ENCODE data around the gene POMGNT2.
"Not testable (repeated sequence)": the region's sequence is repeated elsewhere in the genome, so short reads cannot be mapped to it uniquely, and the experiment has no call there.

POMGNT2 gene

DNA sequence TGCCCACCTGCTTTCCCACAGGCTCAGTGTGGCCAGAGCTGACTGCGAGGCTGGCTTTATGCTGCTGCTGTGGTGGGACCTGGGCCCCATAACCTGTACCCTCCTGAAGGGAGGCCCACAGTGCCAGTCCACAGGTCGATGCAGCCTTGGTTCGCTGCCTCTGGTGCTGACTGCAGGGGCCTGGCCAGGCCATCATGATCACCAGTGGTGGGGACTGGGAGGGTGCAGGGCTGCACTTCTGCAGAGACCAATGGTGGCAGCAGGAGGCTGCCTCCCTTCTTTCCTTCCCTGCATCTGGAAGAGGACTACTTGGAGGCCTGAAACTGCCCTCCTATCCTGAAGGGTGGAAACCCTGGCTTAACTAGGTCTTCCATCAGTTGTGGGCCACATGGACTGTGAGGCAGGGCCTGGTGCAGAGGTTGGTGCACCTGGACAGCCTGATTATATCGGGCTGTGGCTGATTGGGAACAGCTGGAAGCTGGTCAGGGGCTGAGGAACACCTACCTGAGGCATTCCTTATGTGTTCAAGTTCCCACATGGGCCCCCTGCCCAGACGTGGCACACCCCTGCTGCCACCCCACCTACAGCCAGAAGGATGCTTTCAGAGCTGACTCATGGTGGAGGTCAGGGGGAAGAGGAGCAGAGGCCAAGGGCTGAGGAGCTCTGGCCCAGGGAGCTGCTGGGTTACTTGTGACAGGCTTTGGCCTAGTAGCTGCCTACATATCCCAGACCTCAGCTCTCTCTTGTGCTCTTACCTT lies 29.8 kb downstream of the POMGNT2 start:
- no peak for DNase-seq

DNA sequence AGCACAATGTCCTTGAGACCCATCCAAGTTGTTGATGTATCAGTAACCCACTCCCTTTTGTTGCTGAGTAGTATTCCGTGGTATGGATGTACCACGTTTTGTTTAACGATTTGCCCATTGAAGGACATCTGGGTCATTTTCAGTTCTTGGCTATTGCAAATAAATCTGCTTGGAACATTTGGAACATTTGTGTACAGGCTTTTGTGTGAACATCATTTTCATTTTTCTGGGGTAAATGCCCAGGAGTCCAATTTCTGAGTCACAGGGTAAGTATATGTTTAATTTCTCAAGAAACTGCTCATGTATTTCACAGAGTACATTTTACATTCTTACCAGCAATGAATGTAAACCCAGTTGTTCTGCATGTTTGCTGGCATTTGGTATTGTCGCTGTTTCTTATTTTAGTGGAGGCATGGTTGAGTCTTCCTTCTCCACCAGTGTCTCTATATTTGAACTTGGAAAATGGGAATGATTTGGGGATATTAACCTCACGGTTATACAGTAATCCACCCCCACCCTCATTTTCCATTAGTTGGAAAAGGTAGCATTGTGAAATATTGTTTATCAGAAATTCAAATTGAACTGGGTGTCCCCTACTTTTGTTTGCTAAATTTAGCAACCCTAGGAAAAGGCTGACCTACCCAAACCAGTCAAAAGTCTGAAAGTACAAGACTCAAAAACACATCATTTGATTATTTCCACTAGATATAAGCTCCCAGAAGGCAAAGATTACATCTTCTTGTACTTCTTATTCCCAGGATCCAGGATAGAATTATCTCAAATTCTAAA lies 30.8 kb downstream of the POMGNT2 start:
- DNase-seq: no peak

- DNase-seq: no peak
Observed at GRCh38 chr3:43074482-43074881, 31.4 kb downstream of the POMGNT2 start.

DNA sequence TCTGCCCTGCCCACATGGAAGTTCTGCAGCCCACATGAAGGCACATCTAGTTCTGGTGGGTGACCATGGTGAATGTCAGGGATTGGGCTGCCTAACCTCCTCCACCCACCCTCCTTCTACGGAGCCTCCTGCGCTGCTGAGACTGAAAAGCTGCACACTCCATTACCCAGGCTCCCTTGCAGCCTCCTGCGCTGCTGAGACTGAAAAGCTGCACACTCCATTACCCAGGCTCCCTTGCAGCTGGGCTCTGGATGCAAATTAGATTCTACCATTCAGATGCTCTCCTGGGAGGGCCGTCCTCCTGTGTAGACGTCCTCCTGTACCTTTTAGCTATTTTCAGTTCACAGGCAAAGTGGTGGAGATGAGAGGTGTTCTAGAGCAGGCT lies 32.1 kb downstream of the POMGNT2 start:
- DNase-seq: no peak

GRCh38 chr3:43073116-43073835 lies 32.6 kb downstream of the POMGNT2 start:
- no peak for DNase-seq

DNA sequence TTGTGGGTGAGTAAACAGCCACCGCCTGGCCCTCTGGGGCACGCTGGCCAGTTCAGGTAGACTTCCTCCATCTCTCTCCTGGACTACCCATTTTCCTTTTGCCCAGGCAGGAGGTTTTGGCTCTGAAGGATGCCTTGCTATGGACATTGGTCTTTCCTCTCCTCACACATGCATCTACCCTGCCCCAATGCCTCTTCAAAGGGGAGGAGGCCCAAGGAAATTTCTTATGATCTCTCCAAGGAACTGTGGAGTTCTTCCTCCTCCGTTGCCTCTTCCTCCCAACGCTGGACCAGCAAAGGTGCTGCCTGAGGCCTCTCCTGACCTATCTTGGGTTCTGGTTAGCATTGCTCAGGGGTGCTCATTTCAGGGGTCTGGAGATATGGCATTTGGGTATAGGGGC lies 33.5 kb downstream of the POMGNT2 start:
- DNase-seq: no peak

- DNase-seq: no peak
Observed at GRCh38 chr3:43071313-43071893, 34.5 kb downstream of the POMGNT2 start.

GRCh38 chr3:43070670-43071069 lies 35.2 kb downstream of the POMGNT2 start:
- not testable (repeated sequence) for DNase-seq

GRCh38 chr3:43063114-43063513 lies 42.8 kb downstream of the POMGNT2 start:
- DNase-seq: no peak

- DNase-seq: peak; percentile 9
Observed at GRCh38 chr3:43062564-43063040, 43.3 kb downstream of the POMGNT2 start.

GRCh38 chr3:43062040-43062563 lies 43.8 kb downstream of the POMGNT2 start:
- no peak for DNase-seq

- DNase-seq: no peak
Observed at GRCh38 chr3:43061101-43061895, 44.6 kb downstream of the POMGNT2 start.

DNA sequence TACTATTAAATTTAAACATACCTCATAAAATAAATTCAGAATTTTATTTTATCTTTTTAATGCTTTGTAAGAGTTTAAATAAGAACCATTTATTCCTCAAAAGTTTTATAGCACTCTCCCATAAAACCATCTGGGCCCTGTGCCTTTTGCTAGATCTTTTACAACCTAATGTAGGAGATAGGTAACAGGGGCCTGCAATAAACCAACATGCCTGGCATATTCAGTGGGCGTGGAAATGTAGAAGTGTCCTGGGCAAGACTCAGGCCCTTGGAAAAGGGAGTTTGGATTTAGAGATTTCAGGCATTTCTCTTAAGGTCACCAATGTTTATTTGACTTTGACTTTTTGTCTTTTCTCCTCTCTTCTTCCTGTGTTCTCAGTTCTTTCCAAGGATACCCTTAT lies 46.4 kb downstream of the POMGNT2 start:
- no peak for DNase-seq

DNA sequence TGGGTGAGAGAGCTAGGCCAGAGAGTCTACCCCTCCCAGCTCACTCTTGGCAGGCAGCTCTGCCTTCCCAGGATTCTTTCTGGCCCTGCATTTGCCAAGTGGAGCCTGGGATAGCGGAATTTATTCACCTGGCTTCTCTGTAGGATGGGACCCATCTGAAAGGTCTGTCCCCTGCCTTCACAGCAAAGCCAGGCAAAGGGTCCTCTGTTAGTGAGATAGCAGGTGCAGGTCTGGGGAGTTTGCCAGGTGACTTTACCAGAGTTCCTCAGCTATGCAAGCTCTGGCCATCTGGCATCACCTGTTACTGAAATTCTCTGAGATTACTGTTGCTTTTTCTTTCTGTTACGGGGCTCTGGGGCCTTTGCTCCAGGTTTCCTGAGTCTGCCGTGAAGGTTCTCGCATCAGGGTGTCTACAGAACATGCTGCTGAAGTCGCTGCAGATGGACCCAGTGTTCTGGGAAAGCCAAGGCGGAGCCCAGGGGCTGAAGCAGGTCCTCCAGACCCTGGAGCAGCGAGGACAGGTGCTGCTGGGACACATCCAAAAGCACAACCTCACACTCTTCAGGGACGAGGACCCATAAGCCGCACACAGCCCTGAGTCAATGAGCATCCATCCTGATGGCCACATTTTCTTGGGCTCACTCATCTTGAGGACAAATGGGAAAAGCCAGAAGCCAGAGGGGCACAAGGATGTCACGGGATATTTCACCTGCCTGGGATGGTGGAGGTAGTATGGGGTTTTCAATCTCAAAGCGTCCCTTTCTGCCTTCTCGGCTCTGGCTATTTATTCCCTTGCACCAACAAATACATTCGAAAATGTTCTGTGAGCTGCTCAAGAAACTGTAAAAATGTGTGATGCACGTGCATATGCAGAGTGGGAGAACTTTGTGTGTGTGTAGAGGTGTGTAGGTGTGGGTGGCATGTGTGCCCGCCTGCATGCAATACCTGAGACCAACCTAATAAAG lies 49.8 kb downstream of the POMGNT2 start:
- no peak for DNase-seq

DNA sequence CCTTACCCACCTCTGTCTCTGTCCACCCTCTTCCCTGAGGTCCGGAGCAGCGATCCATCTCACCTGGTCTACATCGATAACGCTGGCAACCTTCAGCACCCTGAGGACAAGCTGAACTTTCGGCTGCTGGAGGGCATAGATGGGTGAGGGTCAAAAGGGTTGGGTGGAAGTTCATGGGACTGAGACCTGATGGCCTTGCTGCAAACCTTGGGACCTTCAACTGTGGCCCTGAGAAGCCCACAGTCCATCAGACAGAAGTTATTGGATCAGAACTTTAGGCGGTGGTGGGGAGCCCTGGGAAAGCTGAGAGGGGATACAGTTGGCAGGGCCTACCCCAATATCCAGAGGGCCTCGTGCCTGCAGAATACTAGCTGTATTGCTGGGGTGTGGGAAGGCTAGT lies 50.5 kb downstream of the POMGNT2 start:
- no peak for DNase-seq

DNA sequence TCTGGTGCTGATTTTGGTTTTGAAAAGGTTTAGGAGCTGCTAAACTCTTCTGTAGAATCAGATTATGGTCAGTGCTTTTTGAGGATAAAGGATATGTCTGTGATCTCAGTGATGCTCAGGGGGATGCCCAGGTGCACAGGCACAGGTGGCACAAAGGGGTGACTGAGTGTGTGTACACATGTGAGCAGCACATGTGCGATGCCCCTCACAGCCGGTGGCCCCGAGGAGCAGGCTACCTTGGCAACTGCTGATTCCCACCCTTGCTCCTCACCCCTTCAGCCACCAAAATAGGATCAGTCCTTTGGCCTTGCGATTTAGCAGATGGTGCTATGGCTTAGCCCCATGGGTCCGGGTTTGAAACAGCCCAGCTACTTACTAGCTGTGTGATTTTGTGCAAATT lies 51.1 kb downstream of the POMGNT2 start:
- no peak for DNase-seq

DNA sequence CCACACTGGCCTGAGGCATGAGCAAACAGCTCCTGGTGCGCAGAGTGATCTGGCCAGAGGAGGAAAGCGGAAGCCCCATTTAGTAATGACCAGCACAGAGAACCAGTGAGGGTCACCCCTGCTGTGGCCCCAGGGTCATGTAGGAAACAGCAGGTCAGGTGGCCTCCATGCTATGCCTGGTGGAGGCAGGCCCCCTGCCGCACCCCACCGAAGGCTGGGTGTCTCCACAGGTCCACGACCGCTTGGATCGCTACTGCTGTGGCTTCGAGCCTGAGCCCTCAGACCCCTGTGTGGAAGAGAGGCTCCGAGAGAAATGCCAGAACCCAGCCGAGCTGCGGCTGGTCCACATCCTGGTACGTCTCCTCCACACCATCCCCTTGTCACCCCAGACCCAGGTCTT lies 52.6 kb downstream of the POMGNT2 start:
- no peak for DNase-seq

GRCh38 chr3:43048470-43048869 lies 57.4 kb downstream of the POMGNT2 start:
- DNase-seq: no peak

DNA sequence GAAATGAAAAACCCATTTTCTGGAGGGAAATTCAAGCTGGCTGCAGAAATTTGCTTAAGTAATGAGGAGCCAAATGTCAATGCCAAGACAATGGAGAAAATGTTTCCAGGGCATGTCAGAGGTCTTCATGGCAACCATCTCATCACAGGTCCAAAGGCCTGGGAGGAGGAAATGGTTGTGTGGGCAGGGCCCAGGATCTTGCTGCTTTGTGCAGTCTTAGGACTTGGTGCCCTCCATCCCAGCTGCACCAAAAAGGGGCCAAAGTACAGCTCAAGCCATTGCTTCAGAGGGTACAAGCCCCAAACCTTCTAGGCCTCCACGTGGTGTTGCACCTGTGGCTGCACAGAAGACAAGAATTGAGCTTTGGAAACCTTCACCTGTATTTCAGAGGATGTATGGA lies 59.3 kb downstream of the POMGNT2 start:
- no peak for DNase-seq

DNA sequence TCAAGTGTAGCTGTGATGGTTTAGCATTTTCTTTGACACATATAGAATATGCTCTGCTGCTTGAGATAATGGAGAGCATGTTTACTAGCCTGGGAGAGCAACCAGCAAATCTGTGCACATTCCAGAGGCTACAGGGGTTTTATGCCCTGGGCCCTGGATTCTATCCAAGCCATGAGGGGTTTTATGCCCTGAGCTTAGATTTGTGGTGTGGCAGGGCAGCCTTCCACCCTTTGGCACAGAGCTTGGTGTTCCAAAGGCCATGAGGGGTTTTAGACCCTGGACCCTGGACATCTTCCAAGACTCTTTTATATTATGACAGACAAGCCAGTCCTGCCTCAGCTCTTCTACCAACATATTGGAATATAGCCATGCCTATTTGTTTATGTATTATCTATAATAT lies 60.8 kb downstream of the POMGNT2 start:
- DNase-seq: not testable (repeated sequence)

DNA sequence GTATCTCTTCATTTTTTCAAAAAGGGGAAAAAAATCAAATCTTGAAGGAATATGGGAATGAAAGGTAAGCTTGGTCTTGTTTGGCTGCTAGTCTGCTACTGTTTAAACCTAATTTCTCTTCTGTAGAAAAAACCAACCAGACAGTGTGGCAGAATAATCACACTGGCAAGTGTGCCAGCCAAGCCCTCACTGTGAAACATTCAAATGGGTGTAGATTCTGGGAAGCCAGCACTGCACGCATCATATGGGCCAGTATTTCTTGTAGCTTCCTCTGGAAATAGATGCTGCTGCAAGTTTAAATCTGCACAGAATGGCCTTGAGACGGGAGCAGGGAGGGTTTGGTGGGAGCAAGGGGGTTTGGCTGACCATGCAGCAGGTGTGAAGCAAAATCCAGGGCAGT lies 62.1 kb downstream of the POMGNT2 start:
- no peak for DNase-seq
